Kidney (tissue), 14 donors: ENCODE measurements around the gene SCYL3. TPM values are rescaled to one million over a fixed set of nuclear protein-coding genes. Genes with fewer than 3 reads are reported as not detected.
"Not testable (repeated sequence)": the region's sequence is repeated elsewhere in the genome, so short reads cannot be mapped to it uniquely, and the experiment has no call there.

Experiments used
- DNase-seq, 5 donors: peaks; one replicate each; pipeline ENCODE4 v3.0.0-alpha.2; 2013 to 2020
- FAIRE-seq: peaks from 2 replicates; lab custom pipeline; 2012; peaks lifted over from hg19 to GRCh38; lab: Jason Lieb, UNC
- H3K27ac ChIP-seq, 2 donors: one replicate each; pipeline ENCODE4 v1.7.0; 2013; ENCODE audit warnings: low read depth in 2 of 2, low read length in 2 of 2, inconsistent platforms in 1 of 2
- H3K27me3 ChIP-seq: one replicate; pipeline ENCODE4 v1.7.1; 2013; ENCODE audit warnings: low read length, inconsistent platforms; ENCODE audit not compliant: control insufficient read depth, insufficient read depth
- H3K36me3 ChIP-seq, 3 donors: one replicate each; pipeline versions ENCODE4 v1.7.0 to v1.7.1; 2013; ENCODE audit warnings: low read length in 3 of 3, control low read depth in 1 of 3, inconsistent platforms in 1 of 3; ENCODE audit not compliant: insufficient read depth in 3 of 3, control insufficient read depth in 2 of 3
- H3K4me1 ChIP-seq, 3 donors: one replicate each; pipeline versions ENCODE4 v1.7.0 to v1.7.1; 2013; ENCODE audit warnings: low read length in 3 of 3, inconsistent platforms in 1 of 3, low read depth in 1 of 3; ENCODE audit not compliant: control insufficient read depth in 2 of 3, insufficient read depth in 2 of 3
- H3K4me3 ChIP-seq, 3 donors: one replicate each; pipeline versions ENCODE4 v1.7.0 to v1.8.1; 2013; ENCODE audit warnings: low read length in 3 of 3, control low read depth in 1 of 3, inconsistent platforms in 1 of 3
- H3K9ac ChIP-seq, 3 donors: one replicate each; pipeline versions ENCODE4 v1.7.0 to v1.7.1; 2013; ENCODE audit warnings: low read length in 3 of 3, control low read depth in 1 of 3, inconsistent platforms in 1 of 3
- H3K9me3 ChIP-seq, 3 donors: one replicate each; pipeline versions ENCODE4 v1.7.0 to v1.7.1; 2013; ENCODE audit warnings: low read length in 3 of 3, control low read depth in 1 of 3, inconsistent platforms in 1 of 3; ENCODE audit not compliant: control insufficient read depth in 2 of 3, insufficient read depth in 1 of 3
- CTCF ChIP-seq: IDR thresholded peaks from 3 replicates; pipeline ENCODE4 v1.5.1; 2012; ENCODE audit warnings: mild to moderate bottlenecking, moderate library complexity, borderline replicate concordance; ENCODE audit not compliant: insufficient read depth; ENCODE audit errors: extremely low read depth
- intact Hi-C: fragments of 100-400 bp; cut with DNase I; formaldehyde crosslinking; loops from one replicate; pipeline ENCODE4 v1.11.1; 2022
- polyA plus RNA-seq: library from polyadenylated mRNA; stranded (reverse); fragments of 350-450 nt; fragmentation: Illumina TruSeq; extraction: RNeasy Lipid Tissue Mini Kit (QIAGEN cat#74804); gene quantifications from one replicate; pipeline ENCODE4 v1.2.3, GENCODE V29; 2014; ENCODE audit warnings: low read depth, low replicate concordance; ENCODE audit not compliant: insufficient read depth
- total RNA-seq: library from RNA; stranded (reverse); fragmentation: NEBNext Ultra II Directional; extraction: Animal tissue kit (Norgen Biotek cat#: 25700); gene quantifications from one replicate; pipeline ENCODE4 v1.2.1, GENCODE V29; 2021
- donor health status: control.
- donor health status: control.
- donor health status: control.
- donor health status: control.
- donor health status: control.
- donor health status: DM: yes; HTN: yes; CAD: no.
- donor health status: Normal renal cell carcinoma (clear cell type).

The SCYL3 gene
- total and polyA plus RNA-seq, 2 donors from 2014 or later, result 5.6 to 14.8 TPM

- intact Hi-C loops, result no loop called here
- TF ChIP-seq CTCF, result no peak
- no peak overlapping the region for H3K4me3 ChIP-seq
- H3K4me1 ChIP-seq, result no peaks in the 10 kb centered on the region
- DNase-seq (no peak), FAIRE-seq (no peak)
- no peaks in the 10 kb centered on the region for H3K9me3 ChIP-seq
- no peak overlapping the region for H3K27ac ChIP-seq
- no peak overlapping the region for H3K9ac ChIP-seq
- H3K27me3 ChIP-seq, result no peaks in the 10 kb centered on the region
- peaks cover 0 to 5% (median 2%) of the 10 kb centered on the region in 3 donors for H3K36me3 ChIP-seq
Observed at GRCh38 chr1:169921080-169921479, 27.4 kb upstream of the SCYL3 start.

GRCh38 chr1:169918927-169919326 is 25.2 kb upstream of the SCYL3 start:
- peaks cover 0 to 5% (median 2%) of the 10 kb centered on the region in 3 donors for H3K36me3 ChIP-seq
- no peak for FAIRE-seq
- H3K9me3 ChIP-seq, result no peaks in the 10 kb centered on the region
- no peaks in the 10 kb centered on the region for H3K4me1 ChIP-seq
- TF ChIP-seq CTCF, result no peak
- H3K27me3 ChIP-seq, result no peaks in the 10 kb centered on the region
- intact Hi-C loops, result no loop called here
- no peak for DNase-seq
- no peak overlapping the region for H3K9ac ChIP-seq
- H3K4me3 ChIP-seq, result no peak overlapping the region
- H3K27ac ChIP-seq, result no peak overlapping the region

- H3K27me3 ChIP-seq, FAIRE-seq, H3K9me3 ChIP-seq, H3K4me3 ChIP-seq, H3K9ac ChIP-seq, H3K27ac ChIP-seq, H3K36me3 ChIP-seq, intact Hi-C loops, H3K4me1 ChIP-seq: not testable (repeated sequence)
- DNase-seq, result peak in 1 of 5 donors; percentile 35
Observed at GRCh38 chr1:169918220-169918619, 24.5 kb upstream of the SCYL3 start.

- TF ChIP-seq CTCF, result no peak
- H3K4me1 ChIP-seq, result no peaks in the 10 kb centered on the region
- H3K27me3 ChIP-seq, result no peaks in the 10 kb centered on the region
- H3K27ac ChIP-seq, result no peak overlapping the region
- no peak overlapping the region for H3K9ac ChIP-seq
- peaks cover 0 to 2% (median 0%) of the 10 kb centered on the region in 3 donors for H3K36me3 ChIP-seq
- no peaks in the 10 kb centered on the region for H3K9me3 ChIP-seq
- FAIRE-seq (no peak), DNase-seq (peak in 1 of 5 donors; percentile 53)
- H3K4me3 ChIP-seq, result no peak overlapping the region
- intact Hi-C loops, result no loop called here
Observed at GRCh38 chr1:169915150-169915549, 21.5 kb upstream of the SCYL3 start.
